H1 (cell line): ENCODE results near the gene TP53BP1. TPM values are rescaled to one million over a fixed set of nuclear protein-coding genes. Genes with fewer than 3 reads are reported as not detected.

Source experiments
- CTCF ChIA-PET: fragments of 300-600 bp; sonication (Branson Sonifier 250); formaldehyde crosslinking; loops from one replicate; lab custom pipeline; 2021; ENCODE audit not compliant: partially characterized antibody; lab: Charles Lee
- POLR2A ChIA-PET: fragments of 300-600 bp; sonication (Branson Sonifier 250); formaldehyde crosslinking; loops from one replicate; lab custom pipeline; 2021; ENCODE audit warnings: inconsistent platforms; ENCODE audit not compliant: partially characterized antibody; lab: Charles Lee
- DNase-seq, 2 experiments: peaks; one replicate each; pipeline versions ENCODE4 v3.0.0 to v3.0.0-alpha.2; 2010 to 2022; ENCODE audit warnings: low spot score in 2 of 2, low read depth in 1 of 2, mixed read lengths in 1 of 2
- FAIRE-seq: peaks from 2 replicates; lab custom pipeline; 2011; peaks lifted over from hg19 to GRCh38; lab: Jason Lieb, UNC
- H2AFZ ChIP-seq: 2 replicates; pipeline ENCODE4 v1.8.1; 2012; ENCODE audit warnings: low read length, inconsistent platforms
- H2AK5ac ChIP-seq: 2 replicates; pipeline ENCODE4 v1.6.1; 2013; ENCODE audit warnings: low read depth, low read length
- H2BK120ac ChIP-seq: replicated peaks from 2 replicates; pipeline ENCODE3; 2013; ENCODE audit warnings: low read depth, low read length, inconsistent platforms
- H2BK12ac ChIP-seq: 2 replicates; pipeline ENCODE4 v1.6.1; 2013; ENCODE audit warnings: low read depth, low read length
- H2BK15ac ChIP-seq: 2 replicates; pipeline ENCODE4 v1.6.1; 2013; ENCODE audit warnings: low read length
- H2BK20ac ChIP-seq: 2 replicates; pipeline ENCODE4 v1.6.1; 2013; ENCODE audit warnings: low read length
- H2BK5ac ChIP-seq: 2 replicates; pipeline ENCODE4 v1.6.1; 2013; ENCODE audit warnings: low read depth, low read length
- H3K14ac ChIP-seq: 2 replicates; pipeline ENCODE4 v1.6.1; 2013; ENCODE audit warnings: inconsistent platforms; ENCODE audit not compliant: insufficient read length
- H3K18ac ChIP-seq: 2 replicates; pipeline ENCODE4 v1.6.1; 2013; ENCODE audit warnings: low read length; ENCODE audit errors: extremely low read depth
- H3K23ac ChIP-seq: 2 replicates; pipeline ENCODE4 v1.6.1; 2013; ENCODE audit warnings: inconsistent platforms; ENCODE audit not compliant: insufficient read length
- H3K23me2 ChIP-seq: 2 replicates; pipeline ENCODE4 v1.6.1; 2013; ENCODE audit warnings: low read depth, low read length
- H3K27ac ChIP-seq: 2 replicates; pipeline ENCODE4 v1.6.1; 2011; ENCODE audit warnings: low read depth, low read length, inconsistent platforms
- H3K27me3 ChIP-seq, 4 experiments: replicated peaks in 1 of 4; 1 replicate in 1 of 4; 2 replicates in 3 of 4; pipeline versions ENCODE4 v1.6.1 to v1.8.1; 2011 to 2013; ENCODE audit warnings: low read length in 3 of 4, mild to moderate bottlenecking in 3 of 4, inconsistent platforms in 2 of 4, mixed read lengths in 2 of 4, moderate library complexity in 1 of 4; ENCODE audit not compliant: control insufficient read depth in 3 of 4, insufficient read depth in 3 of 4; ENCODE audit errors: extremely low read depth in 1 of 4
- H3K36me3 ChIP-seq, 4 experiments: 2 replicates each; pipeline versions ENCODE4 v1.6.1 to v1.8.1; 2011 to 2013; ENCODE audit warnings: mild to moderate bottlenecking in 4 of 4, low read length in 3 of 4, moderate library complexity in 2 of 4, control low read depth in 1 of 4, inconsistent platforms in 1 of 4; ENCODE audit not compliant: insufficient read depth in 4 of 4, control insufficient read depth in 2 of 4
- H3K4ac ChIP-seq: replicated peaks from 2 replicates; pipeline ENCODE3; 2013; ENCODE audit warnings: low read length, low read depth, mixed read lengths, inconsistent platforms; ENCODE audit not compliant: insufficient read length
- H3K4me1 ChIP-seq, 4 experiments: replicated peaks in 1 of 4; 1 replicate in 1 of 4; 2 replicates in 3 of 4; pipeline versions ENCODE4 v1.6.1 to v1.8.1; 2011 to 2013; ENCODE audit warnings: low read length in 3 of 4, inconsistent platforms in 2 of 4, mixed read lengths in 1 of 4; ENCODE audit not compliant: insufficient read depth in 4 of 4, control insufficient read depth in 3 of 4
- H3K4me2 ChIP-seq, 2 experiments: 2 replicates each; pipeline versions ENCODE4 v1.6.1 to v1.8.1; 2011 to 2013; ENCODE audit warnings: low read depth in 2 of 2, low read length in 2 of 2, control low read depth in 1 of 2, inconsistent platforms in 1 of 2, mild to moderate bottlenecking in 1 of 2; ENCODE audit not compliant: insufficient read depth in 1 of 2
- H3K4me3 ChIP-seq, 4 experiments: fragments of 200-600, 300-600 bp in 1 of 4; sonication (generic), shearing (Covaris generic), sonication (Bioruptor Twin) in 1 of 4; 2 replicates each; pipeline versions ENCODE4 v1.5.1 to v1.8.1; 2011 to 2016; ENCODE audit warnings: low read length in 4 of 4, low read depth in 3 of 4, control low read depth in 2 of 4, inconsistent platforms in 2 of 4, mild to moderate bottlenecking in 2 of 4, mixed read lengths in 1 of 4, moderate library complexity in 1 of 4; ENCODE audit not compliant: insufficient read depth in 2 of 4; ENCODE audit errors: extremely low read depth in 1 of 4
- H3K56ac ChIP-seq: replicated peaks from 2 replicates; pipeline ENCODE3; 2013; ENCODE audit warnings: low read depth, mild to moderate bottlenecking, mixed read lengths, low read length, inconsistent platforms; ENCODE audit not compliant: insufficient read length
- H3K79me1 ChIP-seq: 2 replicates; pipeline ENCODE4 v1.6.1; 2013; ENCODE audit warnings: low read depth, low read length, control low read depth
- H3K79me2 ChIP-seq, 2 experiments: 2 replicates each; pipeline versions ENCODE4 v1.6.1 to v1.8.1; 2012 to 2013; ENCODE audit warnings: low read length in 2 of 2, mild to moderate bottlenecking in 2 of 2, inconsistent platforms in 1 of 2; ENCODE audit not compliant: insufficient read depth in 2 of 2, control insufficient read depth in 1 of 2
- H3K9ac ChIP-seq, 4 experiments: replicated peaks in 1 of 4; 1 replicate in 1 of 4; 2 replicates in 3 of 4; pipeline versions ENCODE4 v1.6.1 to v1.8.1; 2011 to 2013; ENCODE audit warnings: low read depth in 3 of 4, low read length in 3 of 4, control low read depth in 2 of 4, mild to moderate bottlenecking in 2 of 4, moderate library complexity in 2 of 4, inconsistent platforms in 1 of 4; ENCODE audit errors: extremely low read depth in 1 of 4
- H3K9me3 ChIP-seq, 2 experiments: 2 replicates each; pipeline versions ENCODE4 v1.6.1 to v1.8.1; 2012 to 2013; ENCODE audit warnings: mild to moderate bottlenecking in 2 of 2, moderate library complexity in 2 of 2, control low read depth in 1 of 2, inconsistent platforms in 1 of 2, low read depth in 1 of 2, low read length in 1 of 2, mixed read lengths in 1 of 2; ENCODE audit not compliant: insufficient read depth in 2 of 2
- H4K20me1 ChIP-seq, 2 experiments: replicated peaks in 1 of 2; 2 replicates each; pipeline versions ENCODE3 to v1.8.1; 2011 to 2013; ENCODE audit warnings: inconsistent platforms in 2 of 2, low read length in 2 of 2, mild to moderate bottlenecking in 1 of 2; ENCODE audit not compliant: insufficient read depth in 2 of 2, control insufficient read depth in 1 of 2
- H4K5ac ChIP-seq: 2 replicates; pipeline ENCODE4 v1.6.1; 2013; ENCODE audit warnings: low read length, low read depth, mixed read lengths, inconsistent platforms; ENCODE audit not compliant: insufficient read length
- H4K8ac ChIP-seq: 2 replicates; pipeline ENCODE4 v1.8.0; 2013; ENCODE audit warnings: mild to moderate bottlenecking, moderate library complexity, low read length, inconsistent platforms; ENCODE audit not compliant: insufficient read depth; ENCODE audit errors: extremely low read depth
- H4K91ac ChIP-seq: replicated peaks from 2 replicates; pipeline ENCODE3; 2013; ENCODE audit warnings: low read length, mixed read lengths, inconsistent platforms; ENCODE audit not compliant: insufficient read length
- CBX5 ChIP-seq: fragments of 300-800, 300-1000 bp; sonication (generic); IDR thresholded peaks from 2 replicates; pipeline ENCODE4 v1.7.1; 2016; ENCODE audit warnings: antibody characterized with exemption, low read length, low read depth
- EGR1 ChIP-seq: IDR thresholded peaks from 2 replicates; pipeline ENCODE4 v1.6.1; 2011; ENCODE audit warnings: low read depth, low read length, borderline replicate concordance
- EP300 ChIP-seq, 2 experiments: IDR thresholded peaks; 1 replicate in 1 of 2; 2 replicates in 1 of 2; pipeline ENCODE4 v1.6.1; 2011 to 2012; ENCODE audit warnings: low read depth in 2 of 2, low read length in 2 of 2, mild to moderate bottlenecking in 2 of 2, borderline replicate concordance in 1 of 2, inconsistent platforms in 1 of 2, moderate library complexity in 1 of 2
- MAX ChIP-seq: IDR thresholded peaks from 2 replicates; pipeline ENCODE4 v1.6.1; 2012; ENCODE audit warnings: inconsistent platforms
- POLR2A ChIP-seq, 2 experiments: IDR thresholded peaks; 1 replicate in 1 of 2; 2 replicates in 1 of 2; pipeline ENCODE4 v1.6.1; 2011; ENCODE audit warnings: low read depth in 2 of 2, low read length in 2 of 2, mild to moderate bottlenecking in 2 of 2; ENCODE audit errors: control extremely low read depth in 1 of 2
- POU5F1 ChIP-seq: IDR thresholded peaks from 2 replicates; pipeline ENCODE4 v1.6.1; 2011; ENCODE audit warnings: low read depth, mild to moderate bottlenecking, low read length, moderate library complexity
- TBP ChIP-seq: IDR thresholded peaks from 2 replicates; pipeline ENCODE4 v1.6.1; 2011; ENCODE audit warnings: low read depth, low read length, improper control_type of control experiment
- YY1 ChIP-seq: IDR thresholded peaks from 2 replicates; pipeline ENCODE4 v1.6.1; 2011; ENCODE audit warnings: low read depth, mild to moderate bottlenecking, low read length
- ZNF274 ChIP-seq: IDR thresholded peaks from 2 replicates; pipeline ENCODE4 v1.7.0; 2012; ENCODE audit warnings: low read length, borderline replicate concordance; ENCODE audit errors: extremely low read depth
- WGBS, 2 experiments: shearing (Covaris generic) in 1 of 2; methylation state at CpG; one replicate each; pipeline versions ENCODE4 v1.1.6 to v1.1.7; 2013 to 2015; ENCODE audit warnings: low lambda C conversion rate in 2 of 2, mixed read lengths in 2 of 2, inconsistent platforms in 1 of 2, low coverage in 1 of 2, missing lambda C conversion rate in 1 of 2; ENCODE audit not compliant: insufficient replicate concordance in 2 of 2, insufficient coverage in 1 of 2, insufficient read length in 1 of 2; ENCODE audit errors: extremely low coverage in 1 of 2, missing lambda C conversion rate in 1 of 2; 5-methylcytosine and 5-hydroxymethylcytosine counted together
- polyA plus RNA-seq, 7 experiments: library from polyadenylated mRNA; depleted of rRNA in 3 of 7; stranded (reverse) in 5 of 7; unstranded in 2 of 7; fragments of >200 nt in 5 of 7; fragments of 200-250 nt in 2 of 7; gene quantifications; 1 replicate in 5 of 7; 2 replicates in 1 of 7; 4 replicates in 1 of 7; pipeline versions ENCODE4 v1.2.1 to v1.2.3, GENCODE V29; 2011 to 2013; ENCODE audit warnings: missing spikeins in 2 of 7, mixed read lengths in 2 of 7
- total RNA-seq: library from RNA; stranded (reverse); fragmentation: NEBNext Ultra II Directional; extraction: Animal tissue kit (Norgen Biotek cat#: 25700); gene quantifications from 2 replicates; pipeline ENCODE4 v1.2.1, GENCODE V29; 2021

TP53BP1 gene
- total and polyA plus RNA-seq, 2 of the 8 experiments (the other 6 are each of a cell fraction or from before 2014, with no cell fraction given): 34.1 to 63.6 TPM

GRCh38 chr15:43492266-43492665 lies 690 bp downstream of the TP53BP1 start:
- Histone ChIP-seq H3K4me3 (peak overlapping the region; percentile 66 to 97 (median 82)), H3K79me2 (peaks cover 0 to 35% of the 10 kb centered on the region in 2 experiments; a peak in 2 of 4 replicates)
- TF ChIP-seq CBX5: no peak
- TF ChIP-seq MAX: no peak
- TF ChIP-seq POLR2A (IDR thresholded peaks at IDR 0.05; ENCODE audit: control extremely low read depth in 1 of 2, low read depth in 2 of 2, low read length in 2 of 2): peak in 1 of 2 experiments; percentile 36
- TF ChIP-seq EP300 (IDR thresholded peaks at IDR 0.05; ENCODE audit: borderline replicate concordance in 1 of 2, low read depth in 2 of 2, low read length in 2 of 2): peak in 1 of 2 experiments; percentile 34; a peak in 1 of 3 replicates
- TF ChIP-seq POU5F1: peak; percentile 61; the same call in 1 of the 2 replicates
- no peak for TF ChIP-seq YY1
- TF ChIP-seq ZNF274: no peak
- TF ChIP-seq TBP: peak; percentile 14; the same call in 1 of the 2 replicates
- TF ChIP-seq EGR1: no peak
- TF ChIP-seq, all 59 proteins: peak for 4
- H4K8ac ChIP-seq: no peak overlapping the region
- H3K18ac ChIP-seq: no peak overlapping the region
- H4K20me1 ChIP-seq: peaks cover 0 to 2% of the 10 kb centered on the region in 2 experiments
- H2BK20ac ChIP-seq: no peak overlapping the region
- H3K23ac ChIP-seq: no peak overlapping the region
- H3K79me1 ChIP-seq: no peaks in the 10 kb centered on the region
- H2AFZ ChIP-seq: no peak overlapping the region
- no peak overlapping the region for H3K4ac ChIP-seq
- 0 out of 2 replicates have a peak overlapping the region, but pooled peaks have one; percentile 97 for H2BK5ac ChIP-seq
- DNase-seq (no peak), FAIRE-seq (peak; percentile 89)
- peaks cover 10 to 40% (median 23%) of the 10 kb centered on the region in 4 experiments; a peak in 7 of 8 replicates for H3K36me3 ChIP-seq
- no peak overlapping the region for H2BK15ac ChIP-seq
- no peaks in the 10 kb centered on the region for H3K9me3 ChIP-seq
- H3K27ac ChIP-seq: peak overlapping the region; percentile 94; the same call in 1 of the 2 replicates
- H4K91ac ChIP-seq: no peak overlapping the region
- no peak overlapping the region for H4K5ac ChIP-seq
- H3K56ac ChIP-seq: no peak overlapping the region
- H3K14ac ChIP-seq: no peak overlapping the region
- peak overlapping the region; percentile 60; the same call in 1 of the 2 replicates for H2BK12ac ChIP-seq
- H2BK120ac ChIP-seq: no peak overlapping the region
- 5% methylated on average over 7 of the region's 7 CpGs; no CpG with 5 or more reads in 1 of the 2 experiments for WGBS, 2 experiments
- ChIA-PET CTCF (interaction anchor here (1.8 to 8.7 kb wide), 2 partner anchors 9 to 22 kb away, joined by 6 to 121 read pairs; partner anchors contain the start of gene MAP1A), POLR2A (interaction anchor here (0.9 to 8.0 kb wide), 6 partner anchors 9 to 255 kb away, joined by 3 to 81 read pairs (median 8); no protein-coding TSS in a partner anchor)
- no peaks in the 10 kb centered on the region for H3K27me3 ChIP-seq
- peak overlapping the region; percentile 58 to 63 for H3K4me2 ChIP-seq
- peaks cover 3 to 13% (median 4%) of the 10 kb centered on the region in 4 experiments; a peak in 5 of 7 replicates for H3K4me1 ChIP-seq
- H2AK5ac ChIP-seq: no peak overlapping the region
- peaks cover 14% of the 10 kb centered on the region; the same call in 1 of the 2 replicates for H3K23me2 ChIP-seq
- peak overlapping the region; percentile 40 to 95 (median 90) for H3K9ac ChIP-seq
